HG03460 (cell line): ENCODE results near the gene C9orf153.

Experiments used
- ATAC-seq: cut with Tn5 transposase; IDR thresholded peaks from one replicate; pipeline ENCODE4 v1.9.1; 2021; ENCODE audit not compliant: unreplicated experiment

Gene C9orf153

DNA sequence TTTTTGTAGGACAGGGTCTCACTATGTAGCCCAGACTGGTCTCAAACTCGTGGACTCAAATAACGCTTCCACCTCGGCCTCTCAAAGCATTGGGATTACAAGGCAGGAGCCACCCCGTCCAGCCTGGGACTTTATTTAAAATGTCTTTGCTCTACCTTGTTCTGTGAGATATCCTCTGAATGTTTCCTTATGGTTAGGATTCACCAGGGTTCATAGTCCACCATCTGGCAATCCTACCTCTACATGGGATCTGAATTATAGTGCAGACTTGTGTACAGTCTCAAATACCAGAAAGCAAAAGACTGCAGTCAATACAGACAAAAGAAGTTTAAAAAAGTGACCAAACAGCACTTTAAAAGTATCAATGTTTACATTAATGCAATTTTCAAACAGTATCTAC lies 12.8 kb upstream of the C9orf153 start:
- ATAC-seq: no peak

DNA sequence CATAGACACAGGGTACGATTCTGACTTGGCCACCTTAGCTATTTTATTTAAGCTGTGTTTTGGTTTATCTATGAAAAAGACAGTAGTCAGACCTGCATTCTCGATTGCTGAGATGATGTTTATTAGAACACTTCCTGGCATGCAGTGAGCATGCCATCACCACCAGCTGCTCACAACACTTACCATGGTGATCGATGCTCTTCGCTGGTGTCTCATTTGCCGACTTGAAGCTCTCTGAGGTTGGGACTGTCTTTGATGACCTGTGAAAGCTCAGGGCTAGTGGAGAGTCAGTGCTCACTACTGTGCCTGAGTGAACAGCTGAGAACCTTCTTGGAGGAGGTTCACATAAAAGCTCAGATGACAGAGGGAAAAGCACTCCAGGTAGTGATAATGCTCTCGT lies 4.4 kb upstream of the C9orf153 start:
- no peak for ATAC-seq

DNA sequence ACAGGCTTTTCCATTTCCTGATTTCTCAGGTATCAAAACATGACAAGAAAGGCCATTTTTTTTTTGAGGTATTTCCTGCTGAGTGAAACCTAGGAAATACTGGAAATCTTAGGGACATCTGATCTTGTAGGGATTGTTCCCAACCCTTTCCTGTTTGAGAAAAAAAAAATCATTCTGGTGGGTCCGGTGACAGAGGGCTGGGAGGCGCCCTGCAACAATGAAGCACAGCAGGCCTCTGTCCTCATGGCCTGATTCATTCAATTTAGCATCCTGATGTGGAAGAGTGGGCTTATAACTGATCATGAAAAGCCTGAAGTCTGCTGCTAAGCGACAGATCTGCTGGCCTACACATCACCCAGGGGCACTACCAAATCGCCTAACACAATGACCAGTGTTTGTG lies 3.0 kb upstream of the C9orf153 start:
- no peak for ATAC-seq

DNA sequence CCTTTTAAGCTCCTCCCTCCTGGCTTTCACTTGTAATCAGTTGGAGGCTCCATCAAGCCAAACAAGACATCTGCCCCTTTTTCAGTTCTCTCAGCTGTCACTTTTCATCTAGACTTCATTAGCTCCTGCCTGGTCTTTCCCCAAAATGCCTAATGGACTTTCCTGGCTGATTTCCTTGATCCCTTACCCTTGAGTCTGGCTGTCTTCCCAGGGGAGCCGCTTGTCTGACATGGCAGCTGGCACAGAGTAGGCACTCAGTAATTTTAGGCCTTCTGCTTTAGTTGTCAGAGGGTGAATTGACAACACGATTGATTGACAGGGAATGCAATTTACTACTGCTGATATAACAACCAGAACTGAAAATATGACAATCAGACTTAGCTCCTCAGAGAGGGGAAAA lies 2.1 kb downstream of the C9orf153 start:
- ATAC-seq: no peak

DNA sequence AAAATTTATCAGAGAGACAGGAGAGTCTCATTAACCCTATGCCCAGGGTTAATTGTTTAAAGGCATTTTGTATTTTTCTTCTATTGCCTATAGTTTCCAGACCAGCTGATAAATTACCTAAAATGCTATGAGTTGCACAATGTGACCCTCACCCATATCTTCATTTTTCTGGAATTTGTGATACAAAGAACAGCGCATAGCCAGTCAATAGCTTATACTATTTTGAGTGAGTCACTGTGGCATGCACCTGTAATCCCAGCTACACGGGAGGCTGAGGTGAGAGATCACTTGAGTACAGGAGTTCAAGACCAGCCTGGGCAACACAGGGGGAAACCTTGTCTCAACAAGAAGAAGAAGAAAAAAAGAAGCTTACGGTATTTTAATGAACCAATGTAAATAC lies 2.8 kb downstream of the C9orf153 start:
- ATAC-seq: no peak

DNA sequence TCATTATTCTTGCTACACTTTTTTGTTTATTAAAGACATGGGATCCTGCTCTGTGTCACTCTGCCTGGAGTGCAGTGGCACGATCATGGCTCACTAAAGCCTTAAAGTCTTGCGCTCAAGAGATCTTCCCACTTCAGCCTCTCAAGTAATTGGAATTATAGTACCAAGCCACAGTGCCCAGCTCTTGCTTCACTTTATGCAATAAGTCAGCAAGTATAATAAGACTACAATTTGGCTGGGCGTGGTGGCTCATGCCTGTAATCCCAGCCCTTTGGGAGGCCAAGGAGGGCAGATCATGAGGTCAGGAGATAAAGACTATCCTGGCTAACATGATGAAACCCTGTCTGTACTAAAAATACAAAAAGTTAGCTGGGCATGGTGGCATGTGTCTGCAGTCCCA lies 5.9 kb downstream of the C9orf153 start:
- ATAC-seq: no peak

DNA sequence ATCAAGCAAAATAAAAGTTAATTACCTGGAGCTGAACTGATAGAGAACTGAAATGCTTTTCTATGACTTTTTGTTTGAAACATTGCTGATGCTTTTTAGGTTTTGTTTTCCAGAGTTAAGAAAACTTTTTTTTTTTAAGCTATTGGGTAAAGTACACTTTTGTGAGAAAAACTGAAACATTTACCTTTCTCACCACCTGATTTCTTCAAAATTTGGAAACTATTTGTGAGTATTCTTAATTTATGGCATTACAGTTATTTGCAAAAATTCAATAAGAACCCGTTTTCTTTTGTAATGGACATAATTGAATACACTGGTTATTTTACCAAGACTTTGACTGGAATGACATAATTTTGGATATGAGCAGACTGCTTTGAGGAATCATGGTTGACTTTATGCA lies 6.6 kb downstream of the C9orf153 start:
- no peak for ATAC-seq

DNA sequence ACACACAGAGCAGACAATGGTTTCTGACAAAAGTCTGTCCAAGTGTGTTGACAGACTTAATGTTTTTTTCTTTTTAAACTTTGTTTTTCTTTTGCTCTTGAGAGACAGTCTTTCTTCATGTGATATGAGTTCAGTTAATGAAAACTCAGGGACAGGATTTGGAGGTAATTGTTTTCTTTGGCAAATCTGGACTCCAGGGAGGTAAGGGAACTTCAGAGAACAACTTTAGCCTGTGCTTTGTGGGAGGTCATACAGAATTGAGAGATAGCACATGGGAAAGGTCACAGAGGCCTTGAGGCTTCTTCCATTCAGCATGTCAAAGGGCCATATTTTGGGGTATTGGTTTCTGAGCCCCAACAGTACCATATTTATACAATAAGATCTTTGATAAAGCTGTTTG lies 9.3 kb downstream of the C9orf153 start:
- no peak for ATAC-seq

DNA sequence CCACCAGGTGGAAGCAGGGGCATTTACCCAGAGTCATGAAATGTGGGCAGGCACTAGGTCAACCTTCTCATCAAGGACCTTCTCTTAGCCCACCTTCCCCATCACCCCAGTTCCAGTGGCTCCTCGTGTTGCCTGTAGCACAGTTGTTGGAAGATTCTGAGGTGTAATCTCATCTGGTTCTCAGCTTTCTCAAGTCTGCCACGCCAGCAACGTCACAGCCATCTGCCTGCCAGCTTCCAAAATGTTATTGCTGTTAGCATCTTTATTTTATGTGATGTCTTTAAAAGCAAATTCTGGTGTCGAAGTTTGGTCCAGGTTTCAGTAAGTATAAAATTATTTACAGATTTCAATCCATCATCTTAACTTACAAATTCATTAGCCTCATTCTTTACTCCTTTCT lies 10.7 kb downstream of the C9orf153 start:
- no peak for ATAC-seq

DNA sequence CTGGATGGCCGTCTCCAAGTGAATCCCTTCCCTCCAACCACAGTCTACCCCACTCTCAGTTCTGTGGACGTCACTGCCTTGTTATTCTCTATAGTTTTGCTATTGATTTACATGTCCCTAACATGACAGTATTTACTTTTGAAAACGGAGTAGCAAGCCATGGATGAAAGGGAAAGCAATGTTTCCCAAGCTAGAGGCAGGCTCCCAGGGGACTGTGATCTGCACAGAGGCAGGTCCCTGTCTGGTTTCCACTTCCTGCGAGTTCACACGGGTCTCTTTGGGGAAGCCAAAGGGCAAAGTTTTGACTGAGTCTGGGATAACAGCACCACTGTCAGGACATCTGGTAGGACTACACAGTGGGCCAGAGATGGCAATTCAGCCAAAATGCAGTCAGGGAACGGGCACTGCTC lies 12.7 kb downstream of the C9orf153 start:
- peak; percentile 94 for ATAC-seq

DNA sequence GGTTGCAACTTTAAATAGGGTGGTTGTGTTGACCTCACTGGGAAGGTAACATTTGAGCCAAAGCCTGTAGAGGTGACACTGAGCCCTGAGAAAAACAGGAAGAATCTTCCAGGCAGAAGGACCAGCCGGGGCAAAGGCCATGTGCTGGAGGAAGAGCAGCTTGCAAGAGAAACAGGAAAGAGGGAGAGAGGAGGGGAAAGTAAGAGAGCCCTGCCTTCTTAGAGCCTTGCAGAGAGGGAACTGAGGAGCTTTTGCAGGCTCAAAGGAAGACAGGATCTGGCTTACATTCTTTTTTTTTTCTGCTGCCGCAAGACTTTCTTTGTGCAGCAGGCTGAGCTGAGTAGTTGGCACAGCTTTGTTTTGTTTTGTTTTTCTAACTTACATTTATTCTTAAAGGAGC lies 17.4 kb downstream of the C9orf153 start:
- no peak for ATAC-seq

DNA sequence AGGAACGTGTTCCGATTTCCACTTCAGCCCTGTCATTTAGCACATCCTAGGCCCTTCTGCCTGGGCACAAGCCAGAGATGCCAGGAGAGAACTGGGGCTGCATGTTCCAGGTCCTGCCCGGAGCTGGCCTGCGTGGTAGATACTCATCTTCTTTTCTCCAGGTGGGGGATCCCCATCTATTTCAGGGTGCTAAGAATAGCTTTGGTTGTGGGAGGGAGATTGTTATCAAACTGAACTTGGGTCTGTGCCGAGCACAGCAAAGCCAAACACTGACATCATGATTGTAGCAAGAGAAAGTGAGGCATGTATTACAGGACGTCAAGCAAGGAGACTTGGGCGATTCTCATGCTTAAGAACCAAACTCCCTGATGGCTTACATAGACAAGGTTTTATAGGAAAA lies 18.2 kb downstream of the C9orf153 start:
- no peak for ATAC-seq

DNA sequence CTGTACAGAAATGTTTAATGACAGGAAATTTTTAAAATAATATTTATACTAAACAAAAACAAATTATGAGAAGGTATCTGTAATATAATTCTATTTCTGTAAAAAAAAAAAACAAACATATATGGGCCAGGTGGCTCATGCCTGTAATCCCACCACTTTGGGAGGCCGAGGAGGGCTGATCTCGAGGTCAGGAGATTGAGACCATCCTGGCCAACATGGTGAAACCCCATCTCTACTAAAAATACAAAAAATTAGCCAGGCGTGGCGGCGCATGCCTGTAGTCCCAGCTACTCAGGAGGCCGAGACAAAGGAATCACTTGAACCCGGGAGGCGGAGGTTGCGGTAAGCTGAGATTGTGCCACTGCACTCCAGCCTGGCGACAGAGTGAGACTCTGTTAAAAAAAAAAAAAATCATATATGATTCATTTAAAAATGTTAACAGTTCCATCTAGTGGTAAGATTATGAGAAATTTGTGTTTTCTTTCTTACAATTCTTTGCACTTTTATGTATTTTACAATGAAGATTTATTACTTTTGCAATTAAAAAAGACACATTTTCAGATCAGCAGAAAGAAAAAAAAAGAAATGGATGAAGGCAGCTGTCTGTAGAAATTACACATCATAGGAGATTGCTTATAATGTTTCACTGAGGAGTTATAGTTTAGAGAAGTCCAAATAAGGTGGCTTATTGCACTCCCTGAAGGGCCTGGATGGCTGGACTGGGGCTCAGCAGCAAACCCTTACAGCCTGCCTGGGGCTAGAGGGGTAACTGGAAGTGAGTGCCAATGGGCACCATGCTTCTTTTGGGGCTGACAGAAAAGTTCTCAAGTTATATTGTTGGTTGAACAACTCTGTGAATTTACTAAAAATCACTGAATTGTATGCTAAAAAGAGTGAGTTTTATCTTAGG lies 20.3 kb downstream of the C9orf153 start:
- ATAC-seq: no peak

DNA sequence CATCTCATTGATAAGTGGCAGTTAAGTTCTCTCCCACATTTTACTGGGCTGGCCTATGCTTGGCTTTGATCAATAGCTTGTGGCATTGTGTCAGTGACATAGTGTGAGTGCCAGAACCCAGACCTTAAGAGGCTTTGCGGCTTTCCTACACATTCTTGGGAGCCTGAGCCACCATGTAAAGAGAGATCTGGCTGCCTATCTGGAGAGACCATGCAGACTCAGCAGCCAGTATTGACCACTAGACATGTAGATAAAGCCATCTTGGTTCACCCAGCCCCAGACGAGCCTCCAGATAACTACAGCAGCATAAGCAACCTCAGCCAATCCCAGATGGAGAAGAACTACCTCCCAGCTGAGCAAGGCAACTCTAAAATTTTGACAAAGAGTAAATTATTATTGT lies 28.6 kb downstream of the C9orf153 start:
- no peak for ATAC-seq

DNA sequence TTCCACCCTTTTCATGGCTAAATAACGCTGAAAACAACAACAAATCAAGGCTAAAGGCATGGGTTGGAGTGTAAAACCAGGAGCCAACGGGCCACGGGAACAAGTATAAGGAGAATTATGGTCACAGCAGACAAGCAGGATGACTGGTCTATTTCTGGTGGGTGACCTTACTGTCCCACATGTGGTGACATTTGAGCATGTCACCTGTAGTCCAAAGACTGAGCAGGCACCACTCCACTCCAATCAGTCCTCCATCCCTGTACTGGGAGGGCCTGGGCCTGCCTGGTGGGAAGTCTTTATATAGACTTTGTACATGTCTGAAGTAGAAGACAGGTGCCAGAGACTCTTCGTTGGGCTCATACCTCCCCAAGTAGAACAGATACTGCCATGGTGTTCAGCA lies 36.8 kb downstream of the C9orf153 start:
- ATAC-seq: no peak

DNA sequence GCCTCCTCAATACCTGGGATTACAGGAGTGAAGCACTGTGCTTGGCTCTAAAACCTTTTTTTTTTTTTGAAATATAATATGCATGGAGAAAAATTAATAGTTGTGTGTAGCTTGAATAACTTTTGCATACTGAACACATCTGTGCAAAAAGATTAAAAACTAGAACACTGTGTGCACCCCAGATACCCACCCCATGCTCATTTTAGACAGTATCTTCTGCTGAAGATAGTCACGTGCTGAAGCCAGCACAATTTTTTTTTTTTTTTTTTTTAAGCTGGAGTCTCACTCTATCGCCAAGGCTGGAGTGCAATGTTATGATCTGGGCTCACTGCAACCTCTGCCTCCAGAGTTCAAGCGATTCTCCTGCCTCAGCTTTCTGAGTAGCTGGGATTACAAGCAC lies 39.9 kb downstream of the C9orf153 start:
- no peak for ATAC-seq

DNA sequence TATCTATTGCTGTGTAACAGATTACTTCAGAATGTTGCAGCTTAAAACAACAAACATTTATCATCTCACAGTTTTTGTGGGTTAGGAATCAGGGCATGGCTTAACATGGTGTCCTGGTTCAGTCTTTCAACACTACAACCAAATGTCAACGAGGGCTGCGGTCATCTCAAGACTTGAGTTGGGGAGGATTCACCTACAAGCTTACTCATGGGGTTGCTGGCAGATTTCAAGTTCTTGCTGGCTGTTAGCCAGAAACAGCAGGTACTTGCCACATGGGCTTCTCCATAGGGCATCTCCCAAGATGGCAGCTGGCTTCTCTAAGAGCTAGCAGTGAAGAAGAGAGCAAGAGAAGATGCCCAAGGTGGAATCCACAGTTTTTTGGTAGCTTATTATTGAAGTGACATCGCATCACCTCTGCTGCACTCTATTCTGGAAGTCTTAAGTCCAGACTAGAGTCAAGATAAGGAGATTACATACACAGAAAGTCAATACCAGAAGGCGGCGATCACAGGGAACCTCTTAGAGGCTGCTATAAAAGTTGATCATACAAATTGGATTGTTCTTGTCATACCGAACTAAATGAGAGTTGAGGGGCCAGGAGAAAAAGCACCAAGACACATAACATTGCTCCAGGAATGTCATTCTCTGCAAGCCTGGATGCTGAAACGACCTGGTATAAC lies 42.2 kb downstream of the C9orf153 start:
- ATAC-seq: no peak

DNA sequence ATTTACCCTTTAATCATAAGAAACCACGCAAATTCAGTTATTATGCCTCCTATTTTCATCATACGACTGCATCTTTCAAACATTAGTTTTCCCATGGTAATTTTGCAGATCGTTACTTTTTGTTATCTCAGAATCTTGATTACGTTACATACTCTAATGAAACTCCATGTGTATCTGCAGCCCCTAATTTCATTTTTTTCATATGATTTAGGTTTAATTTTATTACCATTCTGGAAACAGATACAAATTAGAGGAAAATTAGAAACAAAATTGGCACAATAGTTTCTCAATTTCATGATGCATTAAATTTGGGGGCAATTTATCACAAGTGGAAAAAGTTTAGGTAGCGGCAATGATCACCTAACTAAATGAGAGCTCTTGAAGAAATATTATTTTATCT lies 52.3 kb downstream of the C9orf153 start:
- no peak for ATAC-seq

DNA sequence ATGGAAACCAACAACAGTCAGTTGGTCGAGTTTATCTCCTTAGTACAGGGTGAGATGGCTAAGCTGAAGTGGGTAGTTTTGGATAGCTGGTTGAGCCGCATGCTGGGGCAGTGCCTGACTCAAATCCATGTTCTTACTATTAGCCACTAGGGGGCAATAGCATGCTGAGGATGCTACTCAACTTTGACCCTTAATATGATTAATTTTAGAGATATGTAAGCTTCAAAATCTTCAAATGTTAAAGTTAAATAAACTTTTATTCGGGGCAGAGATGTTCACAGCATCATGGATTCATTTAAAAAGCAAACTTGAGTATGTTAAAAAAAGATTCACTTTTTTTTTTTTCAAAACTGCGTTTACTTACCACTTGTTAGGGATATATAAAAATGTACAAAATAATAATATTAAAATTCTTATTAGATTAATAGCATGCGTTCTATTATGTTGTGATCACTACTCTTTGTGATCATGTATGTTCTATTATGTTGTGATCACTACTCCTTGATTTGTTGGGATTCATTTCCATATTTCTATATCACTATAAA lies 57.0 kb downstream of the C9orf153 start:
- no peak for ATAC-seq

DNA sequence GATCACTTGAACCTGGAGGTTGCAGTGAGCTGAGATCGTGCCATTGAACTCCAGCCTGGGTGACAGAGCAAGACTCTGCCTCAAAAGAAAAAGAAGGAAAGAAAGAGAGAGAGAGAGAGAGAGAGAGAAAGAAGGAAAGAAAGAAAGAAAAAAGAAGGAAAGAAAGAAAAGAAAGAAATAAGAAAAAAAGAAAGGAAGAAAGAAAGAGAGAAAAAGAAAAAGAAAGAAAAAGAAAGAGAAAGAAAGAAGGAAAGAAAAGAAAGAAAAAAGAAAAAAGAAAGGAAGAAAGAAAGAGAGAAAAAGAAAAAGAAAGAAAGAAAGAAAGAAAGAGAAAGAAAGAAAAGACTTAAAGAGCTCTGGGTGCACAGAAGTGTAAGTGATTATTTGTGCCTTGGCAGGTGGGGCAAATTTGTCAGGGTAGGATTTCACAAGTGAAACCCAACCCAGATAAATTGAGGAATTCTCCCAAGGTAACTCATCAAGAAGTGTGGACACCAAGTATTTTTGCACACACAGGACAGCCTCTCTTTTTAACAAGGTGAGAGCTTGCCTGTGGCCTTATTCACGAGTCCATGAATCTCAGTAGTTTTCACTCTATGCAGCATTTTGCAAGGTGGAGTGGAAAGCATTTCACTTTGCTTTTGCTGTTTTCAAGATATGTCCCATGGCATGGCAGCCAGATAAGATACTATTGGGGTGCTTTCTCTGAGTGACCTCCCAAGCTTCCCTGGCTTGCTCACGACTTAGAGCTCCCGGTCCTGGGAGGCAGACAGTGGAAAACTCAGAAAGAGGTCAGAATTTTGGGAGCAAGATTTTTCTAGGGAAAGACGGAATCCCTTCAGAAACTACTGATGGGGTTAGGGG lies 57.8 kb downstream of the C9orf153 start:
- no peak for ATAC-seq

DNA sequence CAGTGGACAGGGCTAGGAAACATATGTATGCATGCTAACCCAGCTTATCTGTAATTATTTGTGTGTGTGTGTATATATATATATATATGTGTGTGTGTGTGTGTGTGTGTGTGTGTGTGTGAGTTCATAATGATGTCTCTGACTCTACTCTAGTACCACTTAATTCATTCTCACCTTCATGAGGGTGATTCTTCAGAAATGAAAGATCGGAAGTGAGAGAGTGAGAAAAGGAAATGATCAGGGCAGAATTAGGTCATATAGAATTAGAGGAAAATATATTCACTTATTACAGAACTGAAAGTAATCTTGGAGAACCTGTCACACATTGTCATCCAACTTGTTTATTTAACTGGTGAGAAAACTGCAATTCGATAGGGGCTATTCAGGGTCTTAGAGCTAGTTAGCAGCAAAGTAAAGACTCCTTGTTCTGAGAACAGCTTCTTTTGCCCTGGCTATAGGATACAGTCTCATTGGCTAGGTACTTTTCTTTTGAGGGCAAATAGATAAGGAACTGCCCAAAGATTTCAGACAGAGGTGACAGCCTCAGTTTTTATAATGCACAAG lies 58.8 kb downstream of the C9orf153 start:
- ATAC-seq: no peak
